ENCODE data around the gene PRTN3.

DNA sequence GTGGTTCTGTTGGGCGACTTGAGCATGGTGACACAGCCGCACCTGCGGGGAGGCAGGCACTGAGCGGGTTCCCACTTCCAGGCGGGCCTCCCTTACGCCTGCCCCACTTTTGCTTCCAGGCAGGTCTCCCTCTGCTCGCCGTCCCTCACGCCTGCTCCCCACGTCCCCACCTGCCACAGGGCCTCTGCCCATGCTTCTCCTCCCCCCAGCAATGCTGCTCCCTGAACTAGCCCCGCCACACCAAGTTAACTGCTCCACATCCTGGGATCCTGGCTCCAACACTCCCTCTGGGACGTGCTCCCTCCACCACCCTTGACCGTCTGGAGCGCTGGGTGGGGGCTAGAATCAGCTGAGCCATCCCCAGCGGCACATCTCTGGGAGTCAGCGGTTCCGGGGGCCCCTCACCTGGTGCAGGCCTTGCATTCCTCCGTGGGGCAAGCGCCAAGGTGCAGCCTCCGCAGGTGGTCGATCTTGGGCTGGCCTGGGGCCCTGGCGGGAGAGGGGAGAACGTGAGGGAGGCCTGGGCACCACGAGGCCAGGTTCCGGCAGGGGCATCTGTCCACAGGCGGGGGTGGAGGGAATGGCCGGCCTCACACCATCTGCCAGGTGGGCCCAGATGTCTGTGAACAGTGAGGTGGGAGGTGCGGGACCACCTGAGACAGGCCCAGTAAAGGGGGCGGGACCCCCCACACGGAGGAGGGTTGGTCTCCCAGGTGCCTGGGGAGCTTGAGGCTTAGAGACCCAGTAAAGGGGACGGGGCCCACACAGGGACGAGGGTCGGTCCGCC, 27.9 kb downstream of the PRTN3 start:
- TF ChIP-seq, protein P1, sequence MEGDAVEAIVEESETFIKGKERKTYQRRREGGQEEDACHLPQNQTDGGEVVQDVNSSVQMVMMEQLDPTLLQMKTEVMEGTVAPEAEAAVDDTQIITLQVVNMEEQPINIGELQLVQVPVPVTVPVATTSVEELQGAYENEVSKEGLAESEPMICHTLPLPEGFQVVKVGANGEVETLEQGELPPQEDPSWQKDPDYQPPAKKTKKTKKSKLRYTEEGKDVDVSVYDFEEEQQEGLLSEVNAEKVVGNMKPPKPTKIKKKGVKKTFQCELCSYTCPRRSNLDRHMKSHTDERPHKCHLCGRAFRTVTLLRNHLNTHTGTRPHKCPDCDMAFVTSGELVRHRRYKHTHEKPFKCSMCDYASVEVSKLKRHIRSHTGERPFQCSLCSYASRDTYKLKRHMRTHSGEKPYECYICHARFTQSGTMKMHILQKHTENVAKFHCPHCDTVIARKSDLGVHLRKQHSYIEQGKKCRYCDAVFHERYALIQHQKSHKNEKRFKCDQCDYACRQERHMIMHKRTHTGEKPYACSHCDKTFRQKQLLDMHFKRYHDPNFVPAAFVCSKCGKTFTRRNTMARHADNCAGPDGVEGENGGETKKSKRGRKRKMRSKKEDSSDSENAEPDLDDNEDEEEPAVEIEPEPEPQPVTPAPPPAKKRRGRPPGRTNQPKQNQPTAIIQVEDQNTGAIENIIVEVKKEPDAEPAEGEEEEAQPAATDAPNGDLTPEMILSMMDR (conservative IDR thresholded peaks at IDR 0.05) = no peak
- TF ChIP-seq EZH2 (IDR thresholded peaks at IDR 0.05; ENCODE audit: low read depth) = no peak
